Karpas-422 (cell line): ENCODE results near the gene MCC. TPM values are rescaled to one million over a fixed set of nuclear protein-coding genes. Genes with fewer than 3 reads are reported as not detected.

Experiments used
- DNase-seq: peaks from one replicate; pipeline ENCODE4 v3.0.0-alpha.2; 2015
- H2AFZ ChIP-seq: fragments of 200-600 bp; sonication (generic); 2 replicates; pipeline ENCODE4 v1.6.1; 2014; ENCODE audit warnings: antibody characterized with exemption, low read length, mixed read lengths
- H3K27ac ChIP-seq: fragments of 200-600 bp; sonication (generic); 2 replicates; pipeline ENCODE4 v1.5.1; 2014; ENCODE audit warnings: mild to moderate bottlenecking, low read length, moderate library complexity
- H3K27me3 ChIP-seq: fragments of 200-600 bp; sonication (generic); 2 replicates; pipeline ENCODE4 v1.6.1; 2014; ENCODE audit warnings: low read length, mixed read lengths
- H3K36me3 ChIP-seq: fragments of 200-600 bp; sonication (generic); 2 replicates; pipeline ENCODE4 v1.6.1; 2014; ENCODE audit warnings: low read length, mixed read lengths; ENCODE audit not compliant: insufficient read depth
- H3K4me1 ChIP-seq: fragments of 200-600 bp; sonication (generic); 2 replicates; pipeline ENCODE4 v1.6.1; 2014; ENCODE audit warnings: mild to moderate bottlenecking, low read length, mixed read lengths
- H3K4me2 ChIP-seq: fragments of 200-600 bp; sonication (generic); 2 replicates; pipeline ENCODE4 v1.6.1; 2014; ENCODE audit warnings: low read length, low read depth, mild to moderate bottlenecking; ENCODE audit not compliant: poor library complexity, severe bottlenecking
- H3K4me3 ChIP-seq: fragments of 200-600 bp; sonication (generic); 2 replicates; pipeline ENCODE4 v1.5.1; 2014; ENCODE audit warnings: mild to moderate bottlenecking, antibody characterized with exemption, low read length, mixed read lengths
- H3K79me2 ChIP-seq: fragments of 200-600 bp; sonication (generic); 2 replicates; pipeline ENCODE4 v1.6.1; 2014; ENCODE audit warnings: mild to moderate bottlenecking, low read length, mixed read lengths
- H3K9ac ChIP-seq: fragments of 200-600 bp; sonication (generic); 2 replicates; pipeline ENCODE4 v1.6.0; 2014; ENCODE audit warnings: low read length
- H3K9me2 ChIP-seq: fragments of 200-600 bp; sonication (generic), shearing (Covaris generic); replicated peaks from 2 replicates; pipeline ENCODE4 v1.6.0; 2014; ENCODE audit warnings: mild to moderate bottlenecking, low read length, moderate library complexity; ENCODE audit not compliant: insufficient read depth
- H3K9me3 ChIP-seq: fragments of 300-700, 200-600 bp; sonication (generic); 2 replicates; pipeline ENCODE4 v1.6.1; 2014; ENCODE audit warnings: low read length, mixed read lengths
- H4K20me1 ChIP-seq: fragments of 200-600 bp; sonication (generic); 2 replicates; pipeline ENCODE4 v1.6.1; 2014; ENCODE audit warnings: mild to moderate bottlenecking, antibody characterized with exemption, low read length, low read depth; ENCODE audit not compliant: insufficient read depth
- total RNA-seq: library from RNA; depleted of rRNA; stranded (reverse); fragments of >200 nt; shearing (Covaris generic); gene quantifications from 2 replicates; pipeline ENCODE4 v1.2.3, GENCODE V29; 2014; ENCODE audit warnings: low replicate concordance

MCC gene
- total RNA-seq, 1 experiment from 2014 or later: 5.5 TPM

DNA sequence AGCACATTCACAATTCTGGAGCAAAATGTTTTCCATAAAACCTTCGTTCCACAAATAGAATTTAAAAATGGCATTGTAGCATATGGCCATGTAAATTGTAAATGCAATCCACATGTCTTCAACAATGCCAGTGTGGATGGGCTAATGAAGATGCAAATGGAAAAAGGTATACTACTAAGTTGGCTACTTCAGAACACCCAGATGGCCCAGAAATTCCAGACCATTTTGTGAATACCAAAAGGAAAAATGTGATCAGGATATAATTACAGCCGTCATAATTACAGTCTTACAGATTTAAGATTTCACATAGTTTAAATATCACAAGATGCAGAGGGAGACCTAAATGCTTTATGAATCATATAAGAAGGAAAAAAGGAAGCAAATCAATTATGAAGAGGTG is 170.6 kb downstream of the MCC start:
- Histone ChIP-seq H3K27ac (no peak overlapping the region), H3K79me2 (no peaks in the 10 kb centered on the region), H3K9me2 (no peaks in the 10 kb centered on the region), H3K9me3 (no peaks in the 10 kb centered on the region), H2AFZ (no peak overlapping the region), H3K4me2 (no peak overlapping the region), H3K9ac (no peak overlapping the region), H4K20me1 (no peaks in the 10 kb centered on the region), H3K36me3 (no peaks in the 10 kb centered on the region), H3K4me1 (no peaks in the 10 kb centered on the region), H3K27me3 (no peaks in the 10 kb centered on the region), H3K4me3 (no peak overlapping the region)
- DNase-seq: no peak

DNA sequence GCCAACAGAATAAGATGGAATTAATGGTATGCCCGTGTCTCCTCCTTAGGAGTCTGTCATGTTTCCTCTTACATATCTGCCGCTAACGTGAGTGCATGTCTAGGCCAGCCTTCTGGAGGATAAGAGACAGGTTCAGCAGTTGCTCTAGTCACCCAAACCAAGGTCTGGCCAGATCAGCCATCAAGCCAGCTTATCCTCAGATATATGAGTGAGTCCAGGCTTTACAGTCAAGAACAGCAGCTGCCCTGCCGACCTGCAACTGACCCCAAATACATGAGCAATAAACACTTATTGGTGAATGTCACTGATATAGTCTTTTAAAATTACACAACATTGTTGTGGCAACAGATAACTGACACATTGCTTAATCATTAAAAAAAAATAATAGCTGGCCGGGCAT is 177.0 kb downstream of the MCC start:
- H3K9me2 ChIP-seq: no peaks in the 10 kb centered on the region
- H3K79me2 ChIP-seq: no peaks in the 10 kb centered on the region
- H3K27me3 ChIP-seq: no peaks in the 10 kb centered on the region
- no peak overlapping the region for H3K4me2 ChIP-seq
- no peak overlapping the region for H3K27ac ChIP-seq
- no peak overlapping the region for H2AFZ ChIP-seq
- H4K20me1 ChIP-seq: no peaks in the 10 kb centered on the region
- no peaks in the 10 kb centered on the region for H3K9me3 ChIP-seq
- H3K4me3 ChIP-seq: no peak overlapping the region
- no peaks in the 10 kb centered on the region for H3K36me3 ChIP-seq
- no peaks in the 10 kb centered on the region for H3K4me1 ChIP-seq
- no peak overlapping the region for H3K9ac ChIP-seq
- no peak for DNase-seq

DNA sequence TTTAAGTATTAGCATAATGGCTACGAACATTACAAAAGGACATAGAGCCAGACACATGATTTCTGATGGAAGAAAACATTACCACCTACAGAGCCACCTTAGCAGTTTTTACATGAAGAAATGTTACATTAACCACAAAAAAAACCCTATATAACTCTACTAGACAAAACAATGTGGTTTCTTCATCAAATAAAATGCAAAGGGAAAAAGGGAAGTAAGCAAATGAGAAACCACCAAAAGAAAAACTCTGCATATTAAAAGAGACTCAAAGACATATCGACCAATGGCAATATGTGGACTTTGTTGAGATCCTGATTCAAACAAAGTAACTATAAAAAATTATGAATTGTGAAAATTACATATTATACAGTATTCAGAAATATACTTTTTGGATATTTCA is 186.1 kb downstream of the MCC start:
- H2AFZ ChIP-seq: no peak overlapping the region
- no peaks in the 10 kb centered on the region for H3K9me2 ChIP-seq
- H3K27ac ChIP-seq: no peak overlapping the region
- no peak overlapping the region for H3K4me2 ChIP-seq
- H3K4me3 ChIP-seq: no peak overlapping the region
- no peaks in the 10 kb centered on the region for H3K79me2 ChIP-seq
- H3K36me3 ChIP-seq: no peaks in the 10 kb centered on the region
- H3K4me1 ChIP-seq: peaks cover 12% of the 10 kb centered on the region
- H4K20me1 ChIP-seq: no peaks in the 10 kb centered on the region
- no peak for DNase-seq
- H3K27me3 ChIP-seq: no peaks in the 10 kb centered on the region
- H3K9ac ChIP-seq: no peak overlapping the region
- H3K9me3 ChIP-seq: no peaks in the 10 kb centered on the region

DNA sequence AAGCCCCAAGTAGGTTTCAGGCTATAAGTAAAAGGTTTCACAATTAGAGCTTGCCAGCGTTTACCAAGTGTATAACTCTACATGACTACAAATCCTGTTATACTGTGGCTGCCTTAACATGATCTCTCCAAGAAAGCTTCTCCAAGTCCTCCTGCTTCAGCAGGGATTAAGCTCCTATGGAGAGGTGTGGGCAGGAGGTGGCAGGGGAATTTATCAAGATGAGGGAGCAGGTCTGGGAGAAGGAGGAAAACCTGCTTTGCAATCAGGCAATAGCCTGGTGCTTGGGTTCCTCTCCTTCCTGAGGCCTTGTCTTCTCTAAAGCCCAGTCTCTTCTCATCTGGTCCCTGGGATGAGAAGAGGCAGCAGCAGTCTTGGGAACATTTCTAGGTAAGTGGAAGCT is 188.7 kb downstream of the MCC start:
- H3K27me3 ChIP-seq: no peaks in the 10 kb centered on the region
- H3K27ac ChIP-seq: no peak overlapping the region
- H2AFZ ChIP-seq: no peak overlapping the region
- no peak overlapping the region for H3K9ac ChIP-seq
- no peak overlapping the region for H3K4me3 ChIP-seq
- peaks cover 16% of the 10 kb centered on the region for H3K4me1 ChIP-seq
- H3K4me2 ChIP-seq: no peak overlapping the region
- no peaks in the 10 kb centered on the region for H4K20me1 ChIP-seq
- no peaks in the 10 kb centered on the region for H3K9me3 ChIP-seq
- H3K79me2 ChIP-seq: no peaks in the 10 kb centered on the region
- no peaks in the 10 kb centered on the region for H3K36me3 ChIP-seq
- DNase-seq: no peak
- H3K9me2 ChIP-seq: no peaks in the 10 kb centered on the region

DNA sequence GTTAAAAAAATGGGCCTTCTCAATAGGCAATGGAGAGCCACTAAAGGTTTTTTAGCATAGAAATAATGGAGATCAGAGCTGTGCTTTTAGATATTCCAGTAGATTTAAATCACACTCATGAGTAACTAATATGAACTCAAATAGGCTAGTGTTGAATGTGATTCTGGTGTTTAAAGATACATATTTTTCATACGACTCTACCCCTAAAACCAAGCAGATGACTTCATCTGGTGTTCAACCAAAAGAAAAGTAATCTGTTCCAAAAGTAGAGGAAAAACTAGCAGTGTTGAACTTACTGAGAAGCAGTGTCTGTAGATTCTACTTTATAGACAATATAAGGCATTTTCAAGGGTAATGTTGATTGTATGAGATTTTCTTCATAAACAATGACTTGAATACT is 191.6 kb downstream of the MCC start:
- Histone ChIP-seq H3K27me3 (no peaks in the 10 kb centered on the region), H2AFZ (no peak overlapping the region), H4K20me1 (no peaks in the 10 kb centered on the region), H3K4me1 (peaks cover 27% of the 10 kb centered on the region), H3K4me3 (no peak overlapping the region), H3K9me2 (no peaks in the 10 kb centered on the region), H3K27ac (no peak overlapping the region), H3K9ac (no peak overlapping the region), H3K36me3 (no peaks in the 10 kb centered on the region), H3K79me2 (no peaks in the 10 kb centered on the region), H3K9me3 (no peaks in the 10 kb centered on the region), H3K4me2 (no peak overlapping the region)
- no peak for DNase-seq

DNA sequence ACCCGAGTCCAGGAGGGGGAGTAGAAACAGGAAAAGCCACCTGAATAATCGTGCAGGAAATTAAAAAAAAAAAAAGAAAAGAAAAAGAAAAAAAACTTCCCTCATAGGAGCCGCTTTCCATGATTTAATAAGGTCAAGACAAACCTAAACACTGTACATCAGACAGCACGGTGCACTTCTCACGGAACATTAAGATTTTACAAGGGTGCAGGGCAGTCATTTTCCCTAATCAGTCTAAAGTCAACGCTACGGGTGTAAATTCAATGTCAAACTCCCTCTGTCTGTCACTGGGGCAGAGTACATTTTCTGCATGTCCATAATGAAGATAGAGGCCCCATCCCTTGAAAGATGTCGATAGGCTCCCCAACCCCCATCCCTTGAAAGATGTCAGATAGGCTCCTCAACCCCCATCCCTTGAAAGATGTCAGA is 193.1 kb downstream of the MCC start:
- Histone ChIP-seq H3K36me3 (no peaks in the 10 kb centered on the region), H4K20me1 (no peaks in the 10 kb centered on the region), H2AFZ (peak overlapping the region; percentile 80), H3K27ac (no peak overlapping the region), H3K4me1 (peaks cover 27% of the 10 kb centered on the region), H3K4me2 (peak overlapping the region; percentile 80), H3K79me2 (no peaks in the 10 kb centered on the region), H3K9ac (peak overlapping the region; percentile 60), H3K27me3 (no peaks in the 10 kb centered on the region), H3K9me2 (no peaks in the 10 kb centered on the region), H3K9me3 (no peaks in the 10 kb centered on the region), H3K4me3 (peak overlapping the region; percentile 73)
- DNase-seq: no peak

DNA sequence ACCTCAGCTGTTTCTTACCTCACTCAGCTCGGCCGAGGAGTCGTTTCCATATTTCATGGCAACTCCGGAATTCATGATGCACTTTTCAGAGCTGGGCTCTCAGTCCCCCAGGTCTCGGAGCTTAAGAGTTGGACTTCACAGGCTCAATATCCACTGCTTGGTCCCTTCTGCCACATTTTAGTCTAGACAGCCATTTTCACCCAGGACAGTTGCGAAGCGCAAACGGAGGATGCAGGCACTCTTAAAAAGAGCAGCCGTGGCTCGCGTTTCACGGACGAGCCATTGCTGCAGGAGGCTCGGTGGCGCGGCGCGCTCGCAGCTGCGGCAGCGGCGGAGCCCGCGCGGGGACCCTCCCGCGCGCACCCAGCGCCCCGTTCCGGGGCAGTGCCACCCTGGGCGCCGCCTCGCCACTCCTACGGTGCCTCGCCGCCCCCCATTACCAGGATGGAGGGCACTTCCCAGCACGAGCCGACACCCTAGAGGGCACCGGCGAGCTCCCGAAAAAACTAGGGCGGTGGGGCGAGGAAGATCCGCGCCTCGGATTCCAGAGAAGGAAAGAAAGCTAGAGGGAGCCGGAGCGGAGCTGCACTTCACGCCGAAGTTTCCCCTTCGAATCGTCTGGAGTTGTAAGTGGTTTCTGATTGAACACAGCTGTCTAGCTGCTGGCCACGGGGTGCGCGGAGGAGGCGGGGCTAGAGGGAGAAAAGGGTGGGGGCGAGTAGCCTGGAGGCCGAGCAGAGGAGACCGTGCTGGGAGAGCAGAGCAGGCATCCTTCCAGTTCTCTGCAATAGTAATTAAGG is 193.7 kb downstream of the MCC start:
- no peaks in the 10 kb centered on the region for H3K27me3 ChIP-seq
- H3K9ac ChIP-seq: peak overlapping the region; percentile 60
- H3K36me3 ChIP-seq: no peaks in the 10 kb centered on the region
- H2AFZ ChIP-seq: peak overlapping the region; percentile 80
- H3K9me2 ChIP-seq: no peaks in the 10 kb centered on the region
- no peaks in the 10 kb centered on the region for H3K79me2 ChIP-seq
- peak; percentile 82 for DNase-seq
- peak overlapping the region; percentile 80 for H3K4me2 ChIP-seq
- peak overlapping the region; percentile 73 for H3K4me3 ChIP-seq
- H3K27ac ChIP-seq: no peak overlapping the region
- no peaks in the 10 kb centered on the region for H4K20me1 ChIP-seq
- no peaks in the 10 kb centered on the region for H3K9me3 ChIP-seq
- peaks cover 29% of the 10 kb centered on the region for H3K4me1 ChIP-seq

DNA sequence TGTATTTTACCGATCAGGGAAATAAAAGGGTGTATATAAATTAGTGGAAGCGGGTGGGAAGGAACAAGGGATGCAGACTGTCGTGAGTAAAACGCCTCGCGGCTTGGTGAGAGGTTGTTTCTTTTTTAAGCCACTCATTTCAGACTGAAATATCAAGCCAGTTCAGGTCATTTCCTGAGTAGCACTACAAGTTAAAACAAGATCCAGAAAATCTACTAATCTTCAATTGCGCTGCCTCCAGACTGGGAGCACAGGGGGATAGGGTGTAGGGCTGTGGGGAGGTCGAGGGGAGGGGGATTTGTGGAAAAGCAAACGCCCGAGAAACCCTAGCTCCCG is 194.3 kb downstream of the MCC start:
- Histone ChIP-seq H3K9me2 (no peaks in the 10 kb centered on the region), H3K4me2 (peak overlapping the region; percentile 80), H3K4me3 (peak overlapping the region; percentile 73), H3K27ac (no peak overlapping the region), H3K9me3 (no peaks in the 10 kb centered on the region), H3K4me1 (peaks cover 32% of the 10 kb centered on the region), H3K79me2 (no peaks in the 10 kb centered on the region), H2AFZ (peak overlapping the region; percentile 73), H3K9ac (peak overlapping the region; percentile 60), H3K36me3 (no peaks in the 10 kb centered on the region), H3K27me3 (no peaks in the 10 kb centered on the region), H4K20me1 (no peaks in the 10 kb centered on the region)
- DNase-seq: peak; percentile 57
